K562 (cell line): ENCODE results near the gene CRADD. TPM values are rescaled to one million over a fixed set of nuclear protein-coding genes. Genes with fewer than 3 reads are reported as not detected.

Experiments used
- ATAC-seq: fragments of 200-7000 bp; cut with Tn5 transposase; 3 replicates; pipeline ENCODE4 v1.9.1; 2020; ENCODE audit warnings: moderate library complexity
- BruUV-seq: library from RNA; stranded (reverse); fragments of 400-500 nt; replicated peaks from 2 replicates; lab custom pipeline; 2021; lab: Mats Ljungman, UMichigan
- CTCF ChIA-PET: fragments of 300-600 bp; formaldehyde crosslinking; extraction: SDS; loops from one replicate; lab custom pipeline; 2021; ENCODE audit warnings: low intra/inter-chr PET ratio; lab: Yijun Ruan, JAX
- POLR2A ChIA-PET: fragments of 300-600, 350-650 bp; sonication (Branson Sonifier 250); formaldehyde crosslinking; extraction: SDS; loops from one replicate; lab custom pipeline; 2021; ENCODE audit warnings: antibody characterized with exemption, inconsistent platforms; lab: Yijun Ruan, JAX
- DNase-seq, 4 experiments: peaks; one replicate each; pipeline versions ENCODE4 v3.0.0 to v3.0.0-alpha.2; 2011 to 2018; ENCODE audit warnings: low spot score in 3 of 4, mixed read lengths in 3 of 4; ENCODE audit errors: extremely low read depth in 1 of 4
- FAIRE-seq: peaks from 2 replicates; lab custom pipeline; 2011; peaks lifted over from hg19 to GRCh38; lab: Jason Lieb, UNC
- H2AFZ ChIP-seq: 2 replicates; pipeline ENCODE4 v1.6.0; 2011; ENCODE audit warnings: low read depth, low read length, control low read depth, inconsistent platforms
- H3K27ac ChIP-seq: fragments of 200-600 bp; 3 replicates; pipeline ENCODE4 v1.8.0; 2011; ENCODE audit warnings: low read depth, mild to moderate bottlenecking, control low read depth, inconsistent platforms, low read length, moderate library complexity, mixed read lengths; ENCODE audit errors: extremely low read depth
- H3K27me3 ChIP-seq, 2 experiments: fragments of 300-600 bp in 1 of 2; 2 replicates in 1 of 2; 3 replicates in 1 of 2; pipeline versions ENCODE4 v1.6.0 to v1.8.0; 2011; ENCODE audit warnings: inconsistent platforms in 2 of 2, low read length in 2 of 2, mild to moderate bottlenecking in 1 of 2, mixed read lengths in 1 of 2, moderate library complexity in 1 of 2; ENCODE audit not compliant: control insufficient read depth in 2 of 2, insufficient read depth in 2 of 2
- H3K36me3 ChIP-seq: fragments of 300-600 bp; 3 replicates; pipeline ENCODE4 v1.8.0; 2011; ENCODE audit warnings: mild to moderate bottlenecking, low read length, inconsistent platforms; ENCODE audit not compliant: control insufficient read depth, insufficient read depth
- H3K4me1 ChIP-seq, 2 experiments: fragments of 200-600 bp in 1 of 2; replicated peaks in 1 of 2; 2 replicates in 1 of 2; 3 replicates in 1 of 2; pipeline versions ENCODE4 v1.5.1 to v1.8.0; 2011; ENCODE audit warnings: inconsistent platforms in 2 of 2, low read length in 2 of 2, mild to moderate bottlenecking in 1 of 2, mixed read lengths in 1 of 2, moderate library complexity in 1 of 2; ENCODE audit not compliant: control insufficient read depth in 2 of 2, insufficient read depth in 2 of 2
- H3K4me2 ChIP-seq: 2 replicates; pipeline ENCODE4 v1.6.1; 2011; ENCODE audit warnings: low read length, control low read depth, inconsistent platforms, mixed read lengths; ENCODE audit not compliant: insufficient read depth
- H3K4me3 ChIP-seq: fragments of 200-600 bp; sonication (generic), shearing (Covaris generic); 2 replicates; pipeline ENCODE4 v1.5.1; 2016; ENCODE audit warnings: control low read depth, inconsistent platforms
- H3K79me2 ChIP-seq: fragments of 200-600 bp; 3 replicates; pipeline ENCODE4 v1.8.0; 2011; ENCODE audit warnings: low read length, inconsistent platforms; ENCODE audit not compliant: control insufficient read depth, insufficient read depth
- H3K9ac ChIP-seq, 2 experiments: 2 replicates each; pipeline versions ENCODE4 v1.6.0 to v1.6.1; 2011; ENCODE audit warnings: low read depth in 2 of 2, low read length in 2 of 2, control low read depth in 1 of 2, inconsistent platforms in 1 of 2, mild to moderate bottlenecking in 1 of 2, mixed read lengths in 1 of 2; ENCODE audit not compliant: insufficient read depth in 1 of 2
- H3K9me1 ChIP-seq: one replicate; pipeline ENCODE4 v1.6.0; 2011; ENCODE audit warnings: inconsistent platforms, mild to moderate bottlenecking, low read length, moderate library complexity; ENCODE audit not compliant: control insufficient read depth, insufficient read depth
- H3K9me3 ChIP-seq: replicated peaks from 2 replicates; pipeline ENCODE4 v1.5.1; 2011; ENCODE audit warnings: low read depth, low read length, inconsistent platforms; ENCODE audit not compliant: control insufficient read depth, insufficient read depth
- H4K20me1 ChIP-seq: replicated peaks from 2 replicates; pipeline ENCODE4 v1.6.1; 2011; ENCODE audit warnings: low read length, inconsistent platforms, mixed read lengths; ENCODE audit not compliant: control insufficient read depth, insufficient read depth
- CREM ChIP-seq: IDR thresholded peaks from 2 replicates; pipeline ENCODE4 v1.6.1; 2014; ENCODE audit warnings: antibody characterized with exemption, low read depth
- KDM4B ChIP-seq, 2 experiments: fragments of 450-650 bp in 1 of 2; sonication (generic) in 1 of 2; IDR thresholded peaks; 2 replicates each; pipeline ENCODE4 v1.6.1; 2016 to 2017; ENCODE audit warnings: borderline replicate concordance in 2 of 2, antibody characterized with exemption in 1 of 2, low read depth in 1 of 2, mild to moderate bottlenecking in 1 of 2
- MEIS2 ChIP-seq: fragments of 450-650 bp; IDR thresholded peaks from 2 replicates; pipeline ENCODE4 v1.6.1; 2014; ENCODE audit warnings: mild to moderate bottlenecking; ENCODE audit not compliant: partially characterized antibody
- PBX2 ChIP-seq, 2 experiments: IDR thresholded peaks in 1 of 2; conservative IDR thresholded peaks in 1 of 2; 2 replicates each; pipeline ENCODE4 v1.6.1; 2016; ENCODE audit warnings: low read depth in 2 of 2, mild to moderate bottlenecking in 1 of 2, missing compliant biosample characterization in 1 of 2, missing genetic modification characterization in 1 of 2, moderate library complexity in 1 of 2
- TEAD1 ChIP-seq, 2 experiments: fragments of 450-650 bp in 1 of 2; sonication (generic) in 1 of 2; formaldehyde crosslinking; IDR thresholded peaks; 2 replicates each; pipeline versions ENCODE4 v1.4.0 to v1.8.0; 2020 to 2022; ENCODE audit warnings: mild to moderate bottlenecking in 2 of 2, missing genetic modification reagents in 1 of 2
- VEZF1 ChIP-seq: fragments of 200-800 bp; sonication (Bioruptor generic); IDR thresholded peaks from 2 replicates; pipeline ENCODE4 v1.6.1; 2017; ENCODE audit warnings: missing genetic modification characterization, missing compliant biosample characterization
- WGBS: fragments of 100-300 bp; shearing (Covaris generic); methylation state at CpG from one replicate; pipeline ENCODE4 v1.1.6; 2016; ENCODE audit warnings: low coverage, mixed read lengths; ENCODE audit not compliant: insufficient coverage; ENCODE audit errors: missing lambda C conversion rate; 5-methylcytosine and 5-hydroxymethylcytosine counted together
- in situ Hi-C: fragments of 300-500 bp; cut with MboI; formaldehyde crosslinking; loops from 4 replicates; pipeline ENCODE4 v1.15.0; 2018; ENCODE audit warnings: inconsistent platforms, mixed read lengths
- intact Hi-C: fragments of 100-400 bp; cut with micrococcal nuclease; formaldehyde crosslinking; loops from 2 replicates; pipeline ENCODE4 v1.14.2; 2022
- polyA plus RNA-seq, 8 experiments: library from polyadenylated mRNA; depleted of rRNA in 4 of 8; stranded (reverse) in 5 of 8; unstranded in 3 of 8; fragments of >200 nt; fragmentation: Nextera tagmentation in 2 of 8; fragmentation: Illumina TruSeq in 1 of 8; extraction: Ambion mirVana in 2 of 8; extraction: Trizol in 1 of 8; gene quantifications; 2 replicates each; pipeline versions ENCODE4 v1.2.1 to v1.2.3, GENCODE V29; 2011 to 2014; ENCODE audit warnings: inconsistent platforms in 1 of 8, missing spikeins in 1 of 8
- total RNA-seq, 7 experiments: library from RNA; depleted of rRNA in 6 of 7; stranded (reverse); fragments of >200 nt in 6 of 7; fragmentation: Illumina TruSeq in 2 of 7; extraction: Trizol in 2 of 7; gene quantifications; 2 replicates each; pipeline versions ENCODE4 v1.2.1 to v1.2.3, GENCODE V29; 2011 to 2021; ENCODE audit warnings: low replicate concordance in 1 of 7

The CRADD gene
- total and polyA plus RNA-seq, 9 of the 15 experiments (the other 6 are each of a cell fraction or from before 2014, with no cell fraction given), result 20.5 to 41.1 (median 25.9) TPM

GRCh38 chr12:93638954-93639353 is 38.2 kb upstream of the CRADD start:
- no peaks in the 10 kb centered on the region for H3K4me1 ChIP-seq
- 14% methylated on average over 5 of the region's 6 CpGs for WGBS
- H3K4me2 ChIP-seq, result no peak overlapping the region
- H3K27me3 ChIP-seq, result no peaks in the 10 kb centered on the region
- peak; percentile 50 for TF ChIP-seq MEIS2
- no peak for TF ChIP-seq VEZF1 (CRISPR knock-in tag)
- no peak for TF ChIP-seq PBX2 (CRISPR knock-in tag; IDR thresholded peaks at IDR 0.05; ENCODE audit: low read depth)
- peak; percentile 38; the same call in 1 of the 2 replicates for TF ChIP-seq PBX2 (tag; conservative IDR thresholded peaks at IDR 0.05; ENCODE audit: low read depth)
- TF ChIP-seq CREM, result no peak
- TF ChIP-seq TEAD1 (CRISPR knock-in tag; IDR thresholded peaks at IDR 0.05), result no peak
- no peak for TF ChIP-seq KDM4B (IDR thresholded peaks at IDR 0.05; ENCODE audit: borderline replicate concordance in 2 of 2, low read depth in 1 of 2)
- ATAC-seq (peak; percentile 35), DNase-seq (no peak), FAIRE-seq (no peak)
- H3K9me3 ChIP-seq, result 0 out of 2 replicates have a peak, but pooled peaks cover 3% of the 10 kb centered on the region
- no peak overlapping the region for H3K4me3 ChIP-seq
- H3K36me3 ChIP-seq, result no peaks in the 10 kb centered on the region
- H3K79me2 ChIP-seq, result no peaks in the 10 kb centered on the region
- CTCF ChIA-PET, result no interaction called here
- no peaks in the 10 kb centered on the region for H3K9me1 ChIP-seq
- no peaks in the 10 kb centered on the region for H4K20me1 ChIP-seq
- no TSS peak for BruUV-seq
- H3K9ac ChIP-seq, result no peak overlapping the region
- peak overlapping the region; percentile 32; the same call in 1 of the 2 replicates for H2AFZ ChIP-seq
- no peak overlapping the region for H3K27ac ChIP-seq
- POLR2A ChIA-PET, result interaction anchor here (0.7 to 1.4 kb wide), 4 partner anchors 9 to 515 kb away, joined by 3 read pairs; no protein-coding TSS in a partner anchor
- in situ Hi-C loops (no loop called here), intact Hi-C loops (no loop called here)
